OCI-LY3 (cell line): ENCODE data around the gene DDIT4.

ENCODE experiments used
- EZH2phosphoT487 ChIP-seq: fragments of 200-600 bp; shearing (Covaris generic); IDR thresholded peaks from 2 replicates; pipeline ENCODE4 v1.6.1; 2018; ENCODE audit warnings: antibody characterized with exemption, mixed run types, low read depth
- TF ChIP-seq, protein P1 (sequence below): fragments of 200-600, 300-600 bp; sonication (generic); IDR thresholded peaks from 2 replicates; pipeline ENCODE4 v1.5.1; 2014; ENCODE audit warnings: antibody characterized with exemption, low read length, low read depth

DNA sequence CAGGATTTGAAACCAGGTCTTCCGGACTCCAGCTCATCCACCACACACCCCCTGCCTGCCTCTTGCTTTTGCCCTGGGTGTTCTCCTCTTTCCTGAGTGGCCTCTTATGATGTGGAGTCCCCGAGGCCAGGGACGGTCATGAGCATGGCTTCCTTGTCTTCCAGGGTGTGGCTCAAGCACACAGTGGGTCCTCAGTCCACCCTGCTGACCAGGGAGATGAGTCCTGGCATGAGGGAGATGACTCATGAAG, 48.2 kb downstream of the DDIT4 start:
- TF ChIP-seq, protein P1, sequence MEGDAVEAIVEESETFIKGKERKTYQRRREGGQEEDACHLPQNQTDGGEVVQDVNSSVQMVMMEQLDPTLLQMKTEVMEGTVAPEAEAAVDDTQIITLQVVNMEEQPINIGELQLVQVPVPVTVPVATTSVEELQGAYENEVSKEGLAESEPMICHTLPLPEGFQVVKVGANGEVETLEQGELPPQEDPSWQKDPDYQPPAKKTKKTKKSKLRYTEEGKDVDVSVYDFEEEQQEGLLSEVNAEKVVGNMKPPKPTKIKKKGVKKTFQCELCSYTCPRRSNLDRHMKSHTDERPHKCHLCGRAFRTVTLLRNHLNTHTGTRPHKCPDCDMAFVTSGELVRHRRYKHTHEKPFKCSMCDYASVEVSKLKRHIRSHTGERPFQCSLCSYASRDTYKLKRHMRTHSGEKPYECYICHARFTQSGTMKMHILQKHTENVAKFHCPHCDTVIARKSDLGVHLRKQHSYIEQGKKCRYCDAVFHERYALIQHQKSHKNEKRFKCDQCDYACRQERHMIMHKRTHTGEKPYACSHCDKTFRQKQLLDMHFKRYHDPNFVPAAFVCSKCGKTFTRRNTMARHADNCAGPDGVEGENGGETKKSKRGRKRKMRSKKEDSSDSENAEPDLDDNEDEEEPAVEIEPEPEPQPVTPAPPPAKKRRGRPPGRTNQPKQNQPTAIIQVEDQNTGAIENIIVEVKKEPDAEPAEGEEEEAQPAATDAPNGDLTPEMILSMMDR = no peak
- no peak for TF ChIP-seq EZH2phosphoT487
